UCSD-AML1 (cell line): ENCODE measurements around the gene FURIN.
"Not testable (repeated sequence)": the region's sequence is repeated elsewhere in the genome, so short reads cannot be mapped to it uniquely, and the experiment has no call there.

ENCODE experiments used
- DNase-seq: peaks from one replicate; lab custom pipeline; 2025; ENCODE audit not compliant: unreplicated experiment; lab: John Stamatoyannopoulos, UW

The FURIN gene

DNA sequence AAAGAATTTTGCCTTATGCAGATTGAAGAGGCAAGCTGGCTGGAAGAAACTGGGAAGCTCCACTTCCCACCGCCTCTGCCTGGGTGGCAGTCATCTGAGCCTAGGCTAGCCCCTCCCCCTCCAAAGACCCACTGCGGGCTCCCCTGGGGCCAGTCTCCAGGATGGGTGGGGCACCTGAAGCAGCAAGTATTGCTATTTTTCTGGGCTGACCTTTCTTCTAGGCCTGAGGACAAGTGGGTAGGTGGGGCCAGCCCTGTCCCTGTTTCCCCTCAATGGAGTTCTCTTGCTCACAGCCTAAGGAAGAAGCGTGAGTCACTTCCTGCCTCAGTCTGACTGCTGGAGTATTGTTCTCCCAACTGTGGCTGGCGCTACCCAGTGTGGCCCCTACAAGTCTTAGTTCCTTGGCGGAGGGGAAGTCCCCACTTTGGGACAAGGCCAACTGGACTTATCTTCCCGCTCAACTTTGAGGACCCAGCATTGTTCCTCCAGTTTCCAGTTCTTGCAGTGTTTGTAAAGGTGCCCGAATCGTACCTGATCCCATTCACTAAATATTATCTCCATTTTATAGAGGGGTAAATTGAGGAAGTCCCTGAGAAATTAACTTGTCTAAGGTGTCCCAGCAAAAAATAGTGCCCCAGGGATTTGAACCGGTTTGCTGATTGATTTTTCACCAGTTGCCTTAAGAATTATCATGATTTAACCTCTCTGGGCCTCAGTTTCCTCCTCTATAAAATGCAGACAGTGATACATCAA, 1.4 kb downstream of the FURIN start:
- DNase-seq, result peak; percentile 82

DNA sequence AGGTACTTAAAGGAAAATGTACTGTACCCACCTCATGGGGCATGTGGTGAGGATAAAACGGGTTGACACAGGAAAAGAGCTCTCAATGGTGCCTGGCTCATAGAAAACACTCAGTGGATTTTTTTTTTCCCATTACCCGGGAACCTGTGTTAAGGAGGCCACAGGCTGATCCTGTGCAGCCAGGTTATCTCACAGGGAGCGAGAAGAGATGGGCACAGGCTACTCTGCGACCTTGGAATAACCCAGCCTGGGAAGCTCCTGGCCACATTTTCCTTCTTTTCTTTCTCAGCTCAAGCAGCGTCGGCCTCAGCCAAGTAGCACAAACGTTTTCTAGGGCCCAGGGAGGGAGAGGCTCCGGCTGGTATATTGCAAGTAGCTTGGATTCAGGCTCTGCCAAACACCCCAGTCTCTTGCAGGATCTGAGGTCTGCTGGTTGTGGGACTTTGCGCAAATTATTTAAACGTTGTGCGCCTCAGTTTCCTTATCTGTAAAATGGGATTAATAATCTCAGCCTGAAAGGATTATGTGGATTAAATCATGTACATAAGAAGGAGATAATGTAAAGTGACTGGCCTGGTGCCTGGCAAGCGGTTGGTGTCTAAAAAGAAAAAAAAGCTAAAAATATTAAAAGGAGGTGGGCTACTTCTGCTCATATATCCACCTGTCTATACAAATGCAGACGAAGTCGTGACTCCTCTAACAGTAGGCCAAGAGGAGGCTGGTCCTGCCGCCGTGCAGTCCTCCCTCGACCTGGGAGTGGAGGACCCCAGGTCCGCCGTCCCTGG, 2.2 kb downstream of the FURIN start:
- no peak for DNase-seq

DNA sequence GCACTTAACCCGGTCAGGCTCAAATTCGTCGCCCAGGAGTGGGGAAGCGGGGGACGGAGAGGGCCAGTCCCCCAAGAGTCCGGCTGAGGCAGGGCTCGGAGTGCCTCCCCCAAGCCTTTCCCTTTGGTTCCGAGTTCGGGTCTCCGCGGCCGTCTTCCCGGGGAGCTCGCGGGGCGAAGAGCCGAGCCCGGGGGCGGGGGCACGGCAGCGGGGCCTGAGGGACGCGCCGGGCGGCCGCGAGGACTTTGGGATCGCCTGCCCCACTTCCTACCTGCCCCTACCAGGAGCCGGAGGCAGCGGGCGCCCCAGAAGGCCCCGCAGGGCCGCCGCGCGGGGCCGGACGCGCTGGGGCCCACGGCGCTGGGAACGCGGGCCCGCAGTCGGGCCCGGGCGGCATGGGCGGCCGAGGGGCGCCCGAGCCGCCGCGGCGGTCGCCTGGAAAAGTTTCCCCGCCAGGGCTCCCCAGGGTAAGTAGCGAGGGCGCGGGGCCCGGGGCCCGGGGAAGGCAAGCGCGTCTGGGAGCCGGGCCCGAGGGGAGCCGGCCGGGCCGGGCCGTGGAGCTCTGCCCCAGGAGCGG, 2.8 kb downstream of the FURIN start:
- DNase-seq, result peak; percentile 40

DNA sequence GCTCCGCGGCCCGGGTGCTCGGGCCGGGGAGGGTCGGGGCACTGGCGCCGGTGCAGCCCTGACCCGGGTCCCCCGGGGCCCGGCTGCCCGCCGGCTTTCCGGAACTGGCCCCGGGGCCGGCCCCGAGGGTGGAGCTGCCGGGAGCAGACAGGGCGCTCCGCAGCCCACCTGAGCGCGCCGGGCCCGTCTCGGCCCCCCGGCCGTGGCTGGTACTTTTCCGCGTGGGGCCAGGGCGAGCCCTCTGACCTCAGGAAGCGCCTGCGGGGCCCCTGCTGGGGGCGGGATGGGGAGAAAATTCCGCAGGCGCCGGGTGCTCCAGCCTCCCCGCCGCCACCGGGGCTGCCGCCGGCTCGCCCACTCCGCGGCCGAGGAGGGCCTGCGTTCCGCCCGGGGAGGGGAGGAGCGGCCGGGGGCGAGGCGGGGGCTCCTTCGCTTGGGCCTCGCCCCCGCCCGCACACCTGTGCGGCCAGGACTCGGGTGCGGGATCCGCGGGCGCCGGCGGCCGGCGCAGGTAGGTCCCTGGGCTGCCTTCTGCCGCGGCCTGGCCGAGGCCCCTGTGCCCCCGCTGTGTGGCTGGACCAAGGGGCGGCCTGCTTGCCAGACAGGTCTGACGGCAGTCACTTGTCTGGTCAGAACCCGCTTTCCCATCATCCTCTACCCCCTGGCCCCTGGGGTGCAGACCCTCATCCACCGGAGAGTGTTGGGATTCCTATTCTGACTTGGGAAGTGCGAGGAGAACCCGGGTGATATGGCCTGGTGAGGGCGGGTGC, 3.5 kb downstream of the FURIN start:
- DNase-seq, result peak; percentile 29

DNA sequence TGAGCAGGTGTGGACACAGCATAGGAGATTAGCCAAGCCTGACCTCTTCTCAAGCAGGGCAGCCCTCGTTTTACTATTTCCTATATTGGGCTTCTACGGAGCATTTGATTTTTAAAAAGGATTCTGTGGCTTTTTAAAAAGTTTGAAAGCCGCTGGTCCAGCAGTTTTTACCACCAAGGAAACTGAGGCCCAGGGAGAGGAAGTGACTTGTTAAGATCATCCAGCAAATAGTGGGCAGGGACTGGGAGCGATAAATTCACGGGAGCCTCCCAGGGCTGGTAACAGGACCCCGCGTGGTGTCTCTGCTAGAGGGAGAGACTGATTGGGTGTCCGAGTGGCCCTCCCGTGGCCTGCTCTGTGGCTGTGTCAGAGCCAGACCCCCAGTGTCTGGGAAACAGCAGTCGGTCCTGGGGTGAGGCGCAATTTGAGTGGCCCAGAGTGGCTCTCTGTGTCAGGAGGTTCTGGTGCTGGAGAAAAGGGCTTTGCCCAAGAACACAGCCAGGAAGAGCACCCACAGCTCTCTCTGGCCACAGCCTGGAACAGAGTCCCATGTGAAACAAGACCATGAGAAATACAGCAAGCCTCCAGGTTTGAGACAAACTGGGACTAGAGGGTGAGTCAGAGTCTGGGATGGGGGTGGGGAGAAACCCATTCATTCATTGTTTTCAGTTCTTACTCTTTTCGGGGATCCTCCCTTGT, 4.2 kb downstream of the FURIN start:
- peak; percentile 24 for DNase-seq

DNA sequence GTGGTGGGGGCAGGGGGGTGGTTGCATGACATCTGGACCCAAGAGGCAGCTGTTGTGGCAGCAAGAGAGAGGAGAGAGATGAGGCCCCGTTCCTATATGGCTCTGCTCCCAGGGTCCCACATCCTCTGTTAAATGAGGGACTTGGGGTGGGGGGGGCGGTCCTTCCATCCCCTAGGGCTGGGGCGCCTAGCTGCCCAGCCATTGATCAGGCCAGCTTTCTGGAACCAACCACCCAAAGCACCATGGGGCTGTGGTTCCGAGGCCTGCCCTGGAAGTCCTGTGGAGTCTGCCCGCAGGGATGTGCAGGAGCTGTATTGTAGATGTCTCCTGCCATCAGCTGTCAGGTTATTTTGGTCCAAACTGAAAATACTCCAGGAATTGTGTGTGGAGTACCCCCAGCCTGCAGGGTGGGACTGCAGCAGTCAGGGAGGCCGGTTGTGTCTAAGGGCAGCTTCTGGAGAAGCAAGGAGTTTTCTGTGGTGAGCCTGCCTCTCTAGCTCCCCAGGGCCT, 5.2 kb downstream of the FURIN start:
- DNase-seq, result no peak

DNA sequence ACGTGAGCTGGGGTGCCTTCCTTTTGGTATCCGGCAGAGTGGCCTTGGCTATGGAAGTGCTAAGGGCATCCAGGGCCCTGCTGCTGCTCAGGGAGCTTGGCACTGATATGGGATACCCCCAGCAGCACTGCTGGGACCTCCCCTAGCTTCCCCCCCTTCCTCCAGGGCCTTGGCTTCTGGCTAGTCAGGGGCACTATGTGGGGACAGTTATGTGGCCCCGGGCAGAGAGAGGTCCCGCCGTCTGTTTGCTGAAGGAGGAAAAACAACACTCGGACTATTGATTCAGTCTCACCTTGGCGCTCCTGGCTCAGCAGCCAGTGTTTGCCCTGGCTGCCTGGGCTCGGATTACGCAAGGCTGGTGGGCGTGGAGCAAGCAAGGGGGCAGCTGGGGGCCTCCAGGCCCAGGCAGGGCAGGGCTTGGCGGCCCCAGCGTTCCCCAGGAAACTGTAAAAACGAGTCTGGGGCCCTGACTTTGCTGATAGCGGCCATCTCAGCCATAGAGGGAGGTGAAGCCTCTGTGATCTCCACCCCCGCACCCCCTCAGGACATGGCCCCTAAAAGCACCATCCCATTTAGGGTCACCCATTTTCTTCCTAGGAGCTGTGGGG, 5.7 kb downstream of the FURIN start:
- no peak for DNase-seq

DNA sequence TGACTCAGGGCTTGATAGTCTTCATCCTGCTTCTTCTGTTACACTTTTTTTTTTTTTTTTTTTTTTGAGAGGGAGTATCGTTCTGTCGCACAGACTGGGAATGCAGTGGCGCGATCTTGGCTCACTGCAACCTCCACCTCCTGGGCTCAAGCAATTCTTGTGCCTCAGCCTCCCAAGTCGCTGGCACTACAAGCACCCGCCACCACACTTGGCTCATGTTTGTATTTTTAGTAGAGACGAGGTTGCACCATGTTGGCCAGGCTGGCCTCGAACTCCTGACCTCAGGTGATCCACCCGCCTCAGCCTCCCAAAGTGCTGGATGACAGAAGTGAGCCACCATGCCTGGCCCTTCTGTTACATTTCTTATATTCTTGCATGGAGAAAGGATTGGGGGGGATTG, 6.6 kb downstream of the FURIN start:
- DNase-seq, result not testable (repeated sequence)

DNA sequence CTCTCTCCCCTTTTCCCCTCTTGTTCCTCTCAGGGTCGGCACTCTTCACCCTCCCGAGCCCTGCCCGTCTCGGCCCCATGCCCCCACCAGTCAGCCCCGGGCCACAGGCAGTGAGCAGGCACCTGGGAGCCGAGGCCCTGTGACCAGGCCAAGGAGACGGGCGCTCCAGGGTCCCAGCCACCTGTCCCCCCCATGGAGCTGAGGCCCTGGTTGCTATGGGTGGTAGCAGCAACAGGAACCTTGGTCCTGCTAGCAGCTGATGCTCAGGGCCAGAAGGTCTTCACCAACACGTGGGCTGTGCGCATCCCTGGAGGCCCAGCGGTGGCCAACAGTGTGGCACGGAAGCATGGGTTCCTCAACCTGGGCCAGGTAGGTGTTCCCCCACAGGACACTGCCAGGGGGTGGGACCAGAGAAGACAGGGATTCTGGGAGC, 7.2 kb downstream of the FURIN start:
- DNase-seq, result no peak

DNA sequence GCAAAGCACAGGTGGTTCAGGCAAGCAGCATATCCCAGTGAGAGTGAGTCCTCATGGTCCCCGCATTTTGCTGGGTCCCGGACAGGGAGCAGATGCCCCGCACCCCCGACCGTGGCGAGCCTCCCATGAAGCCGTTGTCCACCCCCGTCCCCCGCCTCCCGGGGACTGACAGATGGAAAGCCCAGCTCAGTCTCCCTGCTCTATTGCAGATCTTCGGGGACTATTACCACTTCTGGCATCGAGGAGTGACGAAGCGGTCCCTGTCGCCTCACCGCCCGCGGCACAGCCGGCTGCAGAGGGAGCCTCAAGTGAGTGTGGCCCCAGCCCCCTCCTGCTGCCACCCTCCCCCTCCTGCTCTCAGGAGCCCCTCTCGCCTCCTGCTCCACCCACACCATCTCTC, 7.7 kb downstream of the FURIN start:
- no peak for DNase-seq

DNA sequence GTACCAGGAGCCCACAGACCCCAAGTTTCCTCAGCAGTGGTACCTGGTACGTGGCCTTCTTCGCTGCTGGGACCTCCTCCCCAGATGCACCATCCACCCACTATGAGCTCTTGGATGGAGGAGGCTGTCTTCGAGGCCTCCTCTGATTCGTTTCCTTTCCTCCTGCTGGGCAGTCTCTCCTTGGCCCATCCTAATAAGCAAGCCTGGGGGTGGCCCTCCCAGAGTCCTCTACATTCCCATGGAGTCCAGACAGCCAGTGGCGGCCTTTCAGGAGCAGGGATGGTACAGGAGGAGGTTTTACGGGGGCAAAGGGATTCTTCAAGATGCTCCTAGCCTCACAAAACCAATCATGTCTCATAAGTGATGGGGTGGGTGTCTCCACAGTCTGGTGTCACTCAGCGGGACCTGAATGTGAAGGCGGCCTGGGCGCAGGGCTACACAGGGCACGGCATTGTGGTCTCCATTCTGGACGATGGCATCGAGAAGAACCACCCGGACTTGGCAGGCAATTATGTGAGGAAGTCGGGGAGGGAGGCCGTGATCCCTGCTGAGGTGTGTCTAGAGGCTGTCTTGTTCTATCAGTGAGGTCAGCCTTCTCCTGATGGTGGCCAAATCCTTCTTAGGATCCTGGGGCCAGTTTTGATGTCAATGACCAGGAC, 8.3 kb downstream of the FURIN start:
- no peak for DNase-seq

DNA sequence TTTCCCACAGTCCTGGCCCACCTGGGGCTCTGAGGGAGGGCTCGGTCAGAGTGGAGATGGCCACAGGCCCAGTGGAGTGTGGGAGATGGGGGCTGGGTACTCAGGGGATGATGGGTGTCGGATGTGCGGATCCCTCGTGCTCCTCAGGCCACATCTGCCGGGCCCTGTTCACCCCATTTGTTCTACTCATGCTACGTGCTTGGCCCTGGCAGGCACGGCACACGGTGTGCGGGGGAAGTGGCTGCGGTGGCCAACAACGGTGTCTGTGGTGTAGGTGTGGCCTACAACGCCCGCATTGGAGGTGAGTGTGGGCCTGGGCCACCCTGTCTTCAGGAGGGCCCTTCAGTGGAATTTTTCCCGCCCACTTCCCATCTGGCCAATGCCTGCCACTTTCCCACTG, 8.9 kb downstream of the FURIN start:
- DNase-seq, result no peak

DNA sequence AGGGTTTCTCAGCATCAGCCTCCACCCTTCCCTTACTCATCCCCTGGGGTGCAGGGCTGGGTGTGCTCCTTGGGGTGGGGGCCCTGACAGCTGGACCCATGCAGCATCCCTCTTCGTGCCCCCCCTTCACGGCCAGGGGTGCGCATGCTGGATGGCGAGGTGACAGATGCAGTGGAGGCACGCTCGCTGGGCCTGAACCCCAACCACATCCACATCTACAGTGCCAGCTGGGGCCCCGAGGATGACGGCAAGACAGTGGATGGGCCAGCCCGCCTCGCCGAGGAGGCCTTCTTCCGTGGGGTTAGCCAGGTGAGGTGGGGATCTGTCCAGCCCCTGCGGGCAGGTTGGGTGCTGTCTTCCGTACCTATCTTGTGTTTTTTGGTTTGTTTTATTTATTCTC, 9.6 kb downstream of the FURIN start:
- no peak for DNase-seq

DNA sequence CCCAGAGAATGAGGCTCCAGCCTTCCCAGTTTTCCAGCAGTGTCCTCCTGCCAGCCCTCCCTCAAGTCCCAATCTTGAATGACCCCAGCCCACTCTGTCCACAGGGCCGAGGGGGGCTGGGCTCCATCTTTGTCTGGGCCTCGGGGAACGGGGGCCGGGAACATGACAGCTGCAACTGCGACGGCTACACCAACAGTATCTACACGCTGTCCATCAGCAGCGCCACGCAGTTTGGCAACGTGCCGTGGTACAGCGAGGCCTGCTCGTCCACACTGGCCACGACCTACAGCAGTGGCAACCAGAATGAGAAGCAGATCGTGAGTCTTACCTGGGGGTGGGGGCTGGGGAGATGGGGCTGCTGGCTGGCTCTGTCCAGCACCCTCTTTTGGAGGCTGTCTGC, 10.3 kb downstream of the FURIN start:
- no peak for DNase-seq

DNA sequence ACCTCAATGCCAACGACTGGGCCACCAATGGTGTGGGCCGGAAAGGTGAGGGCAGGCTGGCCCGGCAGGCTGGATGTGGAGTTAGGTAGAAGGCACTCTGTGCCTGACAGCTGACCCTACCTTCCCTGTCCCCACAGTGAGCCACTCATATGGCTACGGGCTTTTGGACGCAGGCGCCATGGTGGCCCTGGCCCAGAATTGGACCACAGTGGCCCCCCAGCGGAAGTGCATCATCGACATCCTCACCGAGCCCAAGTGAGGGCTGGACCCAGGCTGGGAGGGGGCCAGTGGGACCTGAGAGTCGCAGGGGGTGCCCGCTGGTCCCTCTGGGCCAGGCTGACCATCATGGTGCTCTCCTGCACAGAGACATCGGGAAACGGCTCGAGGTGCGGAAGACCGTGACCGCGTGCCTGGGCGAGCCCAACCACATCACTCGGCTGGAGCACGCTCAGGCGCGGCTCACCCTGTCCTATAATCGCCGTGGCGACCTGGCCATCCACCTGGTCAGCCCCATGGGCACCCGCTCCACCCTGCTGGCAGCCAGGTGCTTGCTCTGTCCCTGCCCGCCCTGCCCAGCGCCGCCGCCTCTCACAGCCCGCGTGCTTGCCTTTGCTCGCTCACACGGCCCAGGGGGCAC, 11.5 kb downstream of the FURIN start:
- DNase-seq, result no peak

DNA sequence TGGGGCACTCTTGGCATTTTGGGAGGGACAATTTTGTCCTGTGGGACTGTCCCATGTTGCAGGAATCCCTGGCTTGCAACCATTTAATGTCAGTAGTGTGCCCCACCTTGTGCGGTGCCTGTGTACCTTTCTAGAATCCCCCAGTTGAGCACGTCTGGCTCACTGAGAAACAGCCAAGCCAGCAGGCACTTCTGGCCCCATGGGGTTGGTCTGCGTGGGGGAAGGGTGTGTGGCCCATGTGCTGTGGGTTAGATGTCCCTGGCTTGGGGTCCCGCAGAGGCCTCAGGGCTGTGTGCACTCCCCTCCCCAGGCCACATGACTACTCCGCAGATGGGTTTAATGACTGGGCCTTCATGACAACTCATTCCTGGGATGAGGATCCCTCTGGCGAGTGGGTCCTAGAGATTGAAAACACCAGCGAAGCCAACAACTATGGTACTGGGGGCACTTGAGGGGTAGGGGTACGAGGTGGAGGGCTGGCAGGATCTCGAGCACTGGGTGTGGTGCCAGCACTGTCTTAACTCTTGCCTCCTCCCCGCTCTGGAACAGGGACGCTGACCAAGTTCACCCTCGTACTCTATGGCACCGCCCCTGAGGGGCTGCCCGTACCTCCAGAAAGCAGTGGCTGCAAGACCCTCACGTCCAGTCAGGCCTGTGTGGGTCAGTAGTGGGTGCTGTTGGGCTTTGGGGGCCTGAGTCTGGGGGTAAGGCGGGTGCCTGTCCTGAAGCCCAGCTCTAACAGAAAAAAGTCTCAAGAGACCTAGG, 12.2 kb downstream of the FURIN start:
- no peak for DNase-seq

DNA sequence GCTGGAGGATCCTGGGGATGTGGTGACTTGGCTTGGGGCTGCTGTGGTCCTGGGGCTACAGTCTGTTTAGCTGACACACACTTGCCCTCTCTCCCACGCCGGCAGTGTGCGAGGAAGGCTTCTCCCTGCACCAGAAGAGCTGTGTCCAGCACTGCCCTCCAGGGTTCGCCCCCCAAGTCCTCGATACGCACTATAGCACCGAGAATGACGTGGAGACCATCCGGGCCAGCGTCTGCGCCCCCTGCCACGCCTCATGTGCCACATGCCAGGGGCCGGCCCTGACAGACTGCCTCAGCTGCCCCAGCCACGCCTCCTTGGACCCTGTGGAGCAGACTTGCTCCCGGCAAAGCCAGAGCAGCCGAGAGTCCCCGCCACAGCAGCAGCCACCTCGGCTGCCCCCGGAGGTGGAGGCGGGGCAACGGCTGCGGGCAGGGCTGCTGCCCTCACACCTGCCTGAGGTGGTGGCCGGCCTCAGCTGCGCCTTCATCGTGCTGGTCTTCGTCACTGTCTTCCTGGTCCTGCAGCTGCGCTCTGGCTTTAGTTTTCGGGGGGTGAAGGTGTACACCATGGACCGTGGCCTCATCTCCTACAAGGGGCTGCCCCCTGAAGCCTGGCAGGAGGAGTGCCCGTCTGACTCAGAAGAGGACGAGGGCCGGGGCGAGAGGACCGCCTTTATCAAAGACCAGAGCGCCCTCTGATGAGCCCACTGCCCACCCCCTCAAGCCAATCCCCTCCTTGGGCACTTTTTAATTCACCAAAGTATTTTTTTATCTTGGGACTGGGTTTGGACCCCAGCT, 13.0 kb downstream of the FURIN start:
- DNase-seq, result no peak
